ENCODE data around the gene CDH13.

DNA sequence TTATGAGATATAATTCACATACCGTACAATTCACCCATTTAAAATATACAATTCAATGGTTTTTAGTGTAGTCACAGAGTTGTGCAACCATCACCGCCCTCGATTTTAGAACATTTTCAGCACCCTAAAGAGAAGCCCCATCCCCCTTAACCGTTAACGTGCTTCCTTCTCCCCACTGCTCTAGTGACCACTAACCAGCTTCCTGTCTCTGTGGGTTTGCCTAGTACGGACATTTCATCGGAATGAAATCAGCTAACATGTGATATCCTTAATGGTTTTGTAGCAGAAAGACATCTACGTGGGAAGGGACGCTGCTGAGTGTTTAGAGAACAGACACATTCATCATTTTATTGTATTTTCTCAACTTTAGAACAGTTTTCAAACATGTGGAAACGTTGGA is 1100.2 kb downstream of the CDH13 start:
- TF ChIP-seq, protein P1, sequence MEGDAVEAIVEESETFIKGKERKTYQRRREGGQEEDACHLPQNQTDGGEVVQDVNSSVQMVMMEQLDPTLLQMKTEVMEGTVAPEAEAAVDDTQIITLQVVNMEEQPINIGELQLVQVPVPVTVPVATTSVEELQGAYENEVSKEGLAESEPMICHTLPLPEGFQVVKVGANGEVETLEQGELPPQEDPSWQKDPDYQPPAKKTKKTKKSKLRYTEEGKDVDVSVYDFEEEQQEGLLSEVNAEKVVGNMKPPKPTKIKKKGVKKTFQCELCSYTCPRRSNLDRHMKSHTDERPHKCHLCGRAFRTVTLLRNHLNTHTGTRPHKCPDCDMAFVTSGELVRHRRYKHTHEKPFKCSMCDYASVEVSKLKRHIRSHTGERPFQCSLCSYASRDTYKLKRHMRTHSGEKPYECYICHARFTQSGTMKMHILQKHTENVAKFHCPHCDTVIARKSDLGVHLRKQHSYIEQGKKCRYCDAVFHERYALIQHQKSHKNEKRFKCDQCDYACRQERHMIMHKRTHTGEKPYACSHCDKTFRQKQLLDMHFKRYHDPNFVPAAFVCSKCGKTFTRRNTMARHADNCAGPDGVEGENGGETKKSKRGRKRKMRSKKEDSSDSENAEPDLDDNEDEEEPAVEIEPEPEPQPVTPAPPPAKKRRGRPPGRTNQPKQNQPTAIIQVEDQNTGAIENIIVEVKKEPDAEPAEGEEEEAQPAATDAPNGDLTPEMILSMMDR (conservative IDR thresholded peaks at IDR 0.05), result no peak
- no peak for TF ChIP-seq ZFX (IDR thresholded peaks at IDR 0.05)
